ENCODE data around the gene SIGLEC6. TPM values are rescaled to one million over a fixed set of nuclear protein-coding genes. Genes with fewer than 3 reads are reported as not detected.

The SIGLEC6 gene
- total RNA-seq, 1 experiment from 2014 or later: 0.31 TPM

GRCh38 chr19:51478381-51479234, 52.9 kb downstream of the SIGLEC6 start, which contains the start of gene CEACAM18:
Gene CEACAM18, plus strand, starts transcription at chr19:51478539.
- Histone ChIP-seq H4K8ac (replicated peaks; ENCODE audit: insufficient read length, low read depth, low read length) (no peak within 1 kb of the TSS), H2AK5ac (ENCODE audit: insufficient read length, low read length) (no peak within 1 kb of the TSS), H2AFZ (ENCODE audit: low read length) (no peak within 1 kb of the TSS), H4K5ac (ENCODE audit: insufficient read length, low read depth, low read length) (no peak within 1 kb of the TSS), H3K27ac (ENCODE audit: insufficient read length, low read depth, low read length) (no peak within 1 kb of the TSS), H2BK20ac (ENCODE audit: low read depth, low read length, poor library complexity, severe bottlenecking) (no peak within 1 kb of the TSS), H3K9ac (ENCODE audit: extremely low read depth, insufficient read length, low read length) (no peak within 1 kb of the TSS), H3K23me2 (ENCODE audit: insufficient read length, low read depth, low read length, poor library complexity, severe bottlenecking) (no peaks in the 10 kb centered on the region), H2BK5ac (ENCODE audit: insufficient read length, low read length) (no peak within 1 kb of the TSS), H2BK120ac (ENCODE audit: low read depth, low read length, poor library complexity, severe bottlenecking) (no peak within 1 kb of the TSS), H3K56ac (ENCODE audit: insufficient read length, low read depth, low read length) (no peak within 1 kb of the TSS), H3K4me2 (ENCODE audit: insufficient read depth, insufficient read length, low read length) (no peak within 1 kb of the TSS), H3K9me3 (ENCODE audit: control insufficient read depth, low read depth, low read length) (no peaks in the 10 kb centered on the region), H3K18ac (ENCODE audit: insufficient read length, low read depth, low read length) (no peak within 1 kb of the TSS), H3K23ac (ENCODE audit: insufficient read length, low read depth, low read length) (no peak within 1 kb of the TSS), H3K79me2 (ENCODE audit: insufficient read depth, low read length) (no peaks in the 10 kb centered on the region), H2BK12ac (ENCODE audit: insufficient read length, low read depth, low read length) (no peak within 1 kb of the TSS), H3K14ac (ENCODE audit: insufficient read depth, low read length) (no peak within 1 kb of the TSS), H3T11ph (ENCODE audit: low read length) (no peak within 1 kb of the TSS), H3K27me3 (ENCODE audit: insufficient read depth, low read length) (no peaks in the 10 kb centered on the region), H4K20me1 (ENCODE audit: control insufficient read depth, insufficient read depth, insufficient read length) (no peaks in the 10 kb centered on the region), H3K4ac (ENCODE audit: low read depth, low read length) (no peak within 1 kb of the TSS), H4K91ac (ENCODE audit: insufficient read length, low read depth, low read length) (no peak within 1 kb of the TSS), H2BK15ac (ENCODE audit: low read depth, low read length) (no peak within 1 kb of the TSS), H3K79me1 (ENCODE audit: insufficient read depth, low read depth, low read length, poor library complexity, severe bottlenecking) (no peaks in the 10 kb centered on the region), H3K4me1 (ENCODE audit: insufficient read depth, low read length) (no peaks in the 10 kb centered on the region)
- DNase-seq: no peak
- no peak for TF ChIP-seq CTCF (conservative IDR thresholded peaks at IDR 0.05)
- Mint-ChIP-seq H3K27ac (no peak within 1 kb of the TSS), H3K9me3 (peaks cover 20 to 92% of the 10 kb centered on the region in 2 experiments), H3K27me3 (ENCODE audit: low read depth) (peaks cover 42% of the 10 kb centered on the region), H3K4me1 (no peaks in the 10 kb centered on the region), H3K4me3 (no peak within 1 kb of the TSS), H3K36me3 (ENCODE audit: insufficient read depth in 1 of 3, low read depth in 3 of 3) (peaks cover 0 to 4% (median 0%) of the 10 kb centered on the region in 3 experiments; a peak in 2 of 7 replicates)
- WGBS (ENCODE audit: extremely low coverage, insufficient read length, low lambda C conversion rate): no CpG with 5 or more reads among the region's 17 CpGs

Measured in H9 (cell line).